Lower lobe of right lung (tissue), 2 donors: Measurements from ENCODE around the gene S1PR1. TPM values are rescaled to one million over a fixed set of nuclear protein-coding genes. Genes with fewer than 3 reads are reported as not detected.

ENCODE experiments used
- ATAC-seq, 2 donors: fragments of 200-7000 bp; cut with Tn5 transposase; one replicate each; pipeline ENCODE4 v1.9.1; 2020 to 2022; ENCODE audit warnings: mild to moderate bottlenecking in 2 of 2, moderate library complexity in 2 of 2
- DNase-seq: peaks from one replicate; pipeline ENCODE4 v3.0.0-alpha.2; 2020
- H3K27ac ChIP-seq: fragments of 200-600 bp; one replicate; pipeline ENCODE4 v1.8.0; 2022
- H3K27me3 ChIP-seq: fragments of 200-600 bp; one replicate; pipeline ENCODE4 v1.8.0; 2022; ENCODE audit warnings: low read depth
- H3K36me3 ChIP-seq: fragments of 200-600 bp; one replicate; pipeline ENCODE4 v1.8.0; 2022; ENCODE audit warnings: mild to moderate bottlenecking
- H3K4me1 ChIP-seq: fragments of 200-600 bp; one replicate; pipeline ENCODE4 v1.8.0; 2022
- H3K4me3 ChIP-seq: fragments of 200-600 bp; one replicate; pipeline ENCODE4 v1.8.0; 2022; ENCODE audit warnings: mild to moderate bottlenecking
- H3K9me3 ChIP-seq: fragments of 200-600 bp; one replicate; pipeline ENCODE4 v1.8.0; 2022
- CTCF ChIP-seq: fragments of 200-600 bp; IDR thresholded peaks from one replicate; pipeline ENCODE4 v1.8.0; 2022; ENCODE audit warnings: antibody characterized with exemption, mild to moderate bottlenecking
- intact Hi-C: fragments of 100-400 bp; cut with DNase I; formaldehyde crosslinking; loops from one replicate; pipeline ENCODE4 v1.11.0; 2022
- total RNA-seq: library from RNA; stranded (reverse); fragmentation: NEBNext Ultra II Directional; extraction: Animal tissue kit (Norgen Biotek cat#: 25700); gene quantifications from one replicate; pipeline ENCODE4 v1.2.1, GENCODE V29; 2021
- donor health status: DM: no; HTN: yes; CAD: no; lungs with severe emphysema.

Gene S1PR1
- total RNA-seq, 1 donor from 2014 or later: 107 TPM

- intact Hi-C loops: no loop called here
- Histone ChIP-seq H3K27me3 (peaks cover 13% of the 10 kb centered on the region), H3K36me3 (peaks cover 11% of the 10 kb centered on the region), H3K9me3 (no peaks in the 10 kb centered on the region), H3K4me1 (peaks cover 8% of the 10 kb centered on the region), H3K4me3 (peak overlapping the region; percentile 76), H3K27ac (peak overlapping the region; percentile 90)
- peak; percentile 6 for TF ChIP-seq CTCF
- ATAC-seq (peak in 1 of 2 donors; percentile 6), DNase-seq (no peak)
Measured at GRCh38 chr1:101239095-101240040, 2.5 kb downstream of the S1PR1 start.

- no peak for TF ChIP-seq CTCF
- Histone ChIP-seq H3K36me3 (peaks cover 11% of the 10 kb centered on the region), H3K27me3 (peaks cover 13% of the 10 kb centered on the region), H3K4me3 (peak overlapping the region; percentile 76), H3K27ac (peak overlapping the region; percentile 90), H3K9me3 (no peaks in the 10 kb centered on the region), H3K4me1 (peaks cover 8% of the 10 kb centered on the region)
- DNase-seq (no peak), ATAC-seq (no peak)
- intact Hi-C loops: no loop called here
Measured at GRCh38 chr1:101240041-101240430, 3.2 kb downstream of the S1PR1 start.

DNA sequence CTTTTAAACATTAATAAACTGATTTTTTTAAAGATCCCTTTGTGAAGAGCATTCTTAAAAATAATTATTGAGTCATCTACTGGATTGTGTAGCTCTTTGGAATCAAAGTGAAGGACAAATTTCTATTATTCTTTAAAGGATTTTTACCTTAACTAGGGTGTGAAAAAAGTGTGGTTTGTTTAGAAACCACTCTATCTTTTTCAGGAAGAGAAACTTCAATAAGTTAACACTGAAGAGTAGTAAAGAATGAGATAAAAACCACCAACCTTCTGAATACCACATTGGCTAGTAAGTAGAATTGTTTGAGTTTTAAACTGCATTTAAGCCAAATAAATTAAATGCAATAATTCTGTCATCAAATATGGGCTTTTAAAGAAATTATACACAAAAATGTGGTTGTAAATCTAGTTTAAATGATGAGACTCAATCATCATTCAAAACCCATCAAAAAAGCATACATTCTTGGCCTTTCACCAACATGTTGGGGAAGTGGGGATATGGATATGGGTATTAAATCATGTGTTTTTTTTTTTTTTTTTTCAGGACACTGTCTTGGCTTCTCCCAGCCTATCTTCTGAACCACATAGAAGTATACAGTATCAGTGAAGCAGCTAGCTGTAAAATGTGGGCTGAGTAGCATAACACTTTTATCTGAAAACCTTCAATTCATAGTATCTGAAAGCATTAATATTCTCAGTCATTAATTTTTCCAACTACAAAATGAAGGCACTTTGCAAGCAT, 4.8 kb downstream of the S1PR1 start:
- H3K27me3 ChIP-seq: peaks cover 12% of the 10 kb centered on the region
- H3K4me1 ChIP-seq: no peaks in the 10 kb centered on the region
- peaks cover 11% of the 10 kb centered on the region for H3K36me3 ChIP-seq
- peak overlapping the region; percentile 44 for H3K27ac ChIP-seq
- intact Hi-C loops: no loop called here
- H3K9me3 ChIP-seq: no peaks in the 10 kb centered on the region
- no peak for DNase-seq
- no peak for TF ChIP-seq CTCF
- H3K4me3 ChIP-seq: peak overlapping the region; percentile 12
- ATAC-seq: no peak

DNA sequence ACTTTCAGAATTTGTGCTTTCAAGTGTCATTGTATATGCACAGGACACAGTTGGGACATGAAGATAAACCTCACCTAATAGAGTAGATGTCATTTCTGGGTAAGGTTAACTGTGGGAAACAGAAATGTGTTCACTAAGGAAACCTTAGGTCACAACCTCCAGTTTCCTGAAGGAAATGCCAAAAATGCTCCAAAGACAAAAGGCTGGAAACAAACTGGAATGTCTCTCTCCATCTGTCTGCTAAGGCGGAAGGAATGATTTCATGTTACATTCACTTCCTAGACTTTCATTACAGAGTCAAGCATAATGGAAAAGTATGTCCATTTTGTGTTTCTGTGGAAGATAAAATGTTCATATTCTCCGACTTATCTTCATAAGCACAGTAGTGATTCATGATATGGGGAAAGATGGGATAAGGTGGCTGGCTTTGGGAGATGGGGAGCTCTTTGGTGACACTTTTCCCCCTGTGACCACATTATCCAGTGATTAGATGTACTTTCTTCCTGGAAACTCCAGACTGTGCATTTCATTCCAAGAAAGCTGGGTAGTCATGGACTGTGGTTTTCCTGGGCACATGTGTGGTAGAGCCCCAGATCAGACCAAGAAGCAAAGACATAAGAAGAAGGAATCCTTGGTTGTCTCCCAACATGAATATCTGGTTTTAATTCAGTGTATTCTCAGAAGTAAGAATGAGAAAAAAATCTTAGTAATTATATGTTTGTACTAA, 5.7 kb downstream of the S1PR1 start:
- no peaks in the 10 kb centered on the region for H3K9me3 ChIP-seq
- DNase-seq (no peak), ATAC-seq (peak in 1 of 2 donors; percentile 22)
- peaks cover 5% of the 10 kb centered on the region for H3K27me3 ChIP-seq
- peak overlapping the region; percentile 12 for H3K4me3 ChIP-seq
- H3K4me1 ChIP-seq: no peaks in the 10 kb centered on the region
- H3K36me3 ChIP-seq: peaks cover 11% of the 10 kb centered on the region
- no peak for TF ChIP-seq CTCF
- peak overlapping the region; percentile 25 for H3K27ac ChIP-seq
- intact Hi-C loops: no loop called here

DNA sequence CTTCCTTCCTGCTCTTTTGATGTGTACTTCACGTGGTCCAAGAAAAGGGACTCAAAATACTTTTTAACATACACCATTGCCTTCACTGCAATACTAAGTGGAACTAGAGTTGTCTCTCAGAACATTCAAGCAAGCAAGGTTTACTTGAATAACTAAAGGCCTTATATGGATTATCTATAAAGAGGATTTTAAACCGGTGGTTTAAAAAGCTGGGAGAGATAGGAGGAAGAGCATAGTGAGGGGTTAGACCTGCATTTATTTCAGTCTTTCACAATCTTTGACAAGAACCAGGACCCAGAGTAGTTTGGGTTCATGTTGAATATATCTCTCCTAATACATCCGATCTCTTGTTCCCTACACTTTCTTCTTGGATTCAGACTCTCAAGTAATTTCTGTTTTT, 6.9 kb downstream of the S1PR1 start:
- DNase-seq (no peak), ATAC-seq (no peak)
- intact Hi-C loops: no loop called here
- Histone ChIP-seq H3K4me1 (no peaks in the 10 kb centered on the region), H3K27ac (no peak overlapping the region), H3K9me3 (no peaks in the 10 kb centered on the region), H3K27me3 (no peaks in the 10 kb centered on the region), H3K36me3 (peaks cover 11% of the 10 kb centered on the region), H3K4me3 (no peak overlapping the region)
- no peak for TF ChIP-seq CTCF
